K562 (cell line): ENCODE results near the gene TBC1D10A. TPM values are rescaled to one million over a fixed set of nuclear protein-coding genes. Genes with fewer than 3 reads are reported as not detected.

Source experiments
- ARID2 ChIP-seq: fragments of 450-650 bp; IDR thresholded peaks from 2 replicates; pipeline ENCODE4 v1.6.1; 2017; ENCODE audit warnings: antibody characterized with exemption, mild to moderate bottlenecking
- ATF1 ChIP-seq, 2 experiments: fragments of 450-650 bp in 1 of 2; IDR thresholded peaks; 2 replicates each; pipeline ENCODE4 v1.6.1; 2016; ENCODE audit warnings: missing compliant biosample characterization in 1 of 2, missing genetic modification characterization in 1 of 2
- ATF7 ChIP-seq: fragments of 450-650 bp; IDR thresholded peaks from 2 replicates; pipeline ENCODE4 v1.7.1; 2014; ENCODE audit warnings: mild to moderate bottlenecking, moderate library complexity
- BDP1 ChIP-seq: IDR thresholded peaks from 3 replicates; pipeline ENCODE4 v1.6.1; 2011; ENCODE audit not compliant: insufficient read length, insufficient read depth
- CBFB ChIP-seq: sonication (generic); formaldehyde crosslinking; IDR thresholded peaks from 2 replicates; pipeline ENCODE4 v1.4.0; 2020; ENCODE audit warnings: mild to moderate bottlenecking, missing genetic modification reagents
- CBX1 ChIP-seq: sonication (generic); IDR thresholded peaks from 2 replicates; pipeline ENCODE4 v1.6.1; 2016; ENCODE audit warnings: antibody characterized with exemption, low read depth, mild to moderate bottlenecking
- CBX3 ChIP-seq, 2 experiments: IDR thresholded peaks; 1 replicate in 1 of 2; 2 replicates in 1 of 2; pipeline ENCODE4 v1.6.1; 2012; ENCODE audit warnings: inconsistent platforms in 2 of 2, low read length in 2 of 2, borderline replicate concordance in 1 of 2, control low read depth in 1 of 2
- CC2D1A ChIP-seq: fragments of 450-650 bp; IDR thresholded peaks from 2 replicates; pipeline ENCODE4 v1.6.1; 2017; ENCODE audit warnings: mild to moderate bottlenecking
- DPF2 ChIP-seq: fragments of 450-650 bp; IDR thresholded peaks from 2 replicates; pipeline ENCODE4 v1.6.1; 2016
- HDAC2 ChIP-seq: fragments of 450-650 bp; IDR thresholded peaks from 2 replicates; pipeline ENCODE4 v1.6.1; 2016; ENCODE audit warnings: mild to moderate bottlenecking
- NBN ChIP-seq: fragments of 450-650 bp; IDR thresholded peaks from 2 replicates; pipeline ENCODE4 v1.6.1; 2016; ENCODE audit warnings: low read depth, mild to moderate bottlenecking
- NRF1 ChIP-seq, 2 experiments: fragments of 450-650 bp; IDR thresholded peaks in 1 of 2; conservative IDR thresholded peaks in 1 of 2; 2 replicates each; pipeline ENCODE4 v1.6.1; 2014; ENCODE audit warnings: mild to moderate bottlenecking in 2 of 2
- PHF8 ChIP-seq: fragments of 200-600 bp; sonication (generic); IDR thresholded peaks from 2 replicates; pipeline ENCODE4 v1.6.1; 2012; ENCODE audit warnings: mixed run types, mild to moderate bottlenecking, inconsistent platforms, low read length, moderate library complexity, borderline replicate concordance
- POLR2B ChIP-seq: fragments of 450-650 bp; IDR thresholded peaks from 2 replicates; pipeline ENCODE4 v1.6.1; 2018; ENCODE audit warnings: low read depth; ENCODE audit not compliant: partially characterized antibody
- POLR2H ChIP-seq: IDR thresholded peaks from 2 replicates; pipeline ENCODE4 v1.6.1; 2016; ENCODE audit warnings: missing genetic modification characterization, low read depth, mild to moderate bottlenecking, control low read depth, missing compliant biosample characterization, moderate library complexity
- POU5F1 ChIP-seq: fragments of 150-350 bp; IDR thresholded peaks from 2 replicates; pipeline ENCODE4 v1.6.1; 2014; ENCODE audit warnings: borderline replicate concordance, low read length, low read depth, mild to moderate bottlenecking; ENCODE audit not compliant: partially characterized antibody
- RHOXF2B ChIP-seq: fragments of 250-450 bp; sonication (Bioruptor Pico); conservative IDR thresholded peaks from 2 replicates; pipeline ENCODE4 v1.5.1; 2021
- SP1 ChIP-seq: sonication (generic); formaldehyde crosslinking; IDR thresholded peaks from 2 replicates; pipeline ENCODE4 v1.8.1; 2022; ENCODE audit warnings: mild to moderate bottlenecking, missing genetic modification reagents
- SRF ChIP-seq, 2 experiments: fragments of 250-450, 450-650 bp in 1 of 2; sonication (Bioruptor Pico) in 1 of 2; sonication (generic) in 1 of 2; formaldehyde crosslinking; IDR thresholded peaks; 2 replicates each; pipeline versions ENCODE4 v1.5.0 to v1.5.1; 2020 to 2022; ENCODE audit warnings: mild to moderate bottlenecking in 1 of 2, missing genetic modification reagents in 1 of 2
- TBP ChIP-seq: optimal IDR thresholded peaks from 2 replicates; pipeline ENCODE3; 2011; ENCODE audit warnings: low read depth, low read length, improper control_type of control experiment
- TRIM24 ChIP-seq, 2 experiments: fragments of 450-650 bp; IDR thresholded peaks; 2 replicates each; pipeline ENCODE4 v1.6.1; 2016
- ZFPM2 ChIP-seq: fragments of 250-450 bp; sonication (Bioruptor Pico); IDR thresholded peaks from 2 replicates; pipeline ENCODE4 v1.5.1; 2022; ENCODE audit warnings: mild to moderate bottlenecking
- ZFX ChIP-seq: sonication (generic); formaldehyde crosslinking; IDR thresholded peaks from 2 replicates; pipeline ENCODE4 v1.8.0; 2022; ENCODE audit warnings: mild to moderate bottlenecking, missing genetic modification reagents, moderate library complexity
- ZNF778 ChIP-seq: fragments of 450-650 bp; formaldehyde crosslinking; IDR thresholded peaks from 2 replicates; pipeline ENCODE4 v1.4.0; 2020; ENCODE audit warnings: mild to moderate bottlenecking, moderate library complexity
- ZNF785 ChIP-seq: fragments of 250-450 bp; sonication (Bioruptor Pico); IDR thresholded peaks from 2 replicates; pipeline ENCODE4 v1.4.0; 2020; ENCODE audit warnings: mild to moderate bottlenecking
- polyA plus RNA-seq, 8 experiments: library from polyadenylated mRNA; depleted of rRNA in 4 of 8; stranded (reverse) in 5 of 8; unstranded in 3 of 8; fragments of >200 nt; fragmentation: Nextera tagmentation in 2 of 8; fragmentation: Illumina TruSeq in 1 of 8; extraction: Ambion mirVana in 2 of 8; extraction: Trizol in 1 of 8; gene quantifications; 2 replicates each; pipeline versions ENCODE4 v1.2.1 to v1.2.3, GENCODE V29; 2011 to 2014; ENCODE audit warnings: inconsistent platforms in 1 of 8, missing spikeins in 1 of 8
- total RNA-seq, 7 experiments: library from RNA; depleted of rRNA in 6 of 7; stranded (reverse); fragments of >200 nt in 6 of 7; fragmentation: Illumina TruSeq in 2 of 7; extraction: Trizol in 2 of 7; gene quantifications; 2 replicates each; pipeline versions ENCODE4 v1.2.1 to v1.2.3, GENCODE V29; 2011 to 2021; ENCODE audit warnings: low replicate concordance in 1 of 7
- TF ChIP-seq, protein P1 (sequence below), 2 experiments: fragments of 450-650 bp; IDR thresholded peaks; 2 replicates each; pipeline ENCODE4 v1.6.1; 2016
- TF ChIP-seq, protein P2 (sequence below): IDR thresholded peaks from 2 replicates; pipeline ENCODE4 v1.6.1; 2016; ENCODE audit warnings: missing genetic modification characterization, missing compliant biosample characterization

Gene TBC1D10A
- total and polyA plus RNA-seq, 9 of the 15 experiments (the other 6 are each of a cell fraction or from before 2014, with no cell fraction given) = 0.13 to 10.4 (median 4.6) TPM

DNA sequence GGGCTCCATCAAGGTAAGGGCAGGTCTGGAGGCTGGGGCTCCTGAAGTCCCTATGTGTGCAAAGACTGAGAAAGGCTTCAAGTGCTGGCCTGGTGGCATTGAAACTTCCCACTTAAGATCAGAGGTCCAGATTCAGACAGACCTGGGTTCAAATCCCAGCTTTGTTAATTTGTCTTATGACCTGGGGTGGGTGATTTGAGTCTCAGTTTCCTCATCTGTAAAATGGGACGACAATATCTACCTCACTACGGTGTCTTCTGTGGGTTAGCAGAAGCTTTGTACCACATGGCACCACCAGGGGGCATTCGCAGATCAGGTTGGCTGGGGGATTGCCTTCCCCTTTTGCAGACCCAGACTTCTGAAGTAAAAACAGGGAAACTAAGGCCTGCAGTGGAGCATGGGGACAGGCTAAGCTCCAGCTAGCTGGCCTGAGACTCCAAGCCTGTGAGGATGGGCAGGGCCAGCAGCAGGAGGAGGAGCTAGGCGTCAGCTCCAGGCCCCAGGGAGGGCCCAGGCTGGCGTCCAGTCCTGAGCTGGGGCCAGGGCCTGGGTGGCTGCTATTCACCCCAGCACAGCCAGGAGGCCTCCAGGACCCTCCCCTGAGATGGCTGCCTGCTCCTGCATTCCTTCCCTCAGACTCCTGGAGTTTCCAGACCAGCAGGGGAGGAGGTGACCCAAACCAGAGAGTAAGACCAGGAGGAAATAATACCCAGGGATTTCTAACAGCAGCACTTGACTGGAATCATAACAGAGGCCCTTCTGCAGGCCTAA, 38.9 kb downstream of the TBC1D10A start (continued):
- TF ChIP-seq SRF (CRISPR knock-in tag; IDR thresholded peaks at IDR 0.05) = 0 out of 4 replicates have a peak, but pooled peaks of 1 of the 2 experiments have one; percentile 27
- TF ChIP-seq ARID2 = no peak
- TF ChIP-seq, protein P1, sequence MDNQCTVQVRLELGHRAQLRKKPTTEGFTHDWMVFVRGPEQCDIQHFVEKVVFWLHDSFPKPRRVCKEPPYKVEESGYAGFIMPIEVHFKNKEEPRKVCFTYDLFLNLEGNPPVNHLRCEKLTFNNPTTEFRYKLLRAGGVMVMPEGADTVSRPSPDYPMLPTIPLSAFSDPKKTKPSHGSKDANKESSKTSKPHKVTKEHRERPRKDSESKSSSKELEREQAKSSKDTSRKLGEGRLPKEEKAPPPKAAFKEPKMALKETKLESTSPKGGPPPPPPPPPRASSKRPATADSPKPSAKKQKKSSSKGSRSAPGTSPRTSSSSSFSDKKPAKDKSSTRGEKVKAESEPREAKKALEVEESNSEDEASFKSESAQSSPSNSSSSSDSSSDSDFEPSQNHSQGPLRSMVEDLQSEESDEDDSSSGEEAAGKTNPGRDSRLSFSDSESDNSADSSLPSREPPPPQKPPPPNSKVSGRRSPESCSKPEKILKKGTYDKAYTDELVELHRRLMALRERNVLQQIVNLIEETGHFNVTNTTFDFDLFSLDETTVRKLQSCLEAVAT (IDR thresholded peaks at IDR 0.05) = no peak
- TF ChIP-seq POLR2B = no peak
- peak; percentile 46 for TF ChIP-seq ZFX
- no peak for TF ChIP-seq POU5F1
- peak; percentile 56; the same call in 1 of the 2 replicates for TF ChIP-seq CC2D1A
- peak in 1 of 2 experiments; percentile 59; a peak in 3 of 4 replicates for TF ChIP-seq NRF1 (conservative IDR thresholded peaks at IDR 0.05 in 1 of 2, IDR thresholded peaks at IDR 0.05 in 1 of 2)
- TF ChIP-seq NBN = 0 out of 2 replicates have a peak, but pooled peaks have one; percentile 53
- no peak for TF ChIP-seq BDP1
- peak in 1 of 2 experiments; percentile 33; a peak in 1 of 3 replicates for TF ChIP-seq CBX3 (IDR thresholded peaks at IDR 0.05; ENCODE audit: borderline replicate concordance in 1 of 2, low read length in 2 of 2)
- no peak for TF ChIP-seq ZFPM2
- no peak for TF ChIP-seq ZNF785
- TF ChIP-seq DPF2 = 0 out of 2 replicates have a peak, but pooled peaks have one; percentile 24
- TF ChIP-seq RHOXF2B = no peak
- no peak for TF ChIP-seq PHF8
- TF ChIP-seq, protein P2, sequence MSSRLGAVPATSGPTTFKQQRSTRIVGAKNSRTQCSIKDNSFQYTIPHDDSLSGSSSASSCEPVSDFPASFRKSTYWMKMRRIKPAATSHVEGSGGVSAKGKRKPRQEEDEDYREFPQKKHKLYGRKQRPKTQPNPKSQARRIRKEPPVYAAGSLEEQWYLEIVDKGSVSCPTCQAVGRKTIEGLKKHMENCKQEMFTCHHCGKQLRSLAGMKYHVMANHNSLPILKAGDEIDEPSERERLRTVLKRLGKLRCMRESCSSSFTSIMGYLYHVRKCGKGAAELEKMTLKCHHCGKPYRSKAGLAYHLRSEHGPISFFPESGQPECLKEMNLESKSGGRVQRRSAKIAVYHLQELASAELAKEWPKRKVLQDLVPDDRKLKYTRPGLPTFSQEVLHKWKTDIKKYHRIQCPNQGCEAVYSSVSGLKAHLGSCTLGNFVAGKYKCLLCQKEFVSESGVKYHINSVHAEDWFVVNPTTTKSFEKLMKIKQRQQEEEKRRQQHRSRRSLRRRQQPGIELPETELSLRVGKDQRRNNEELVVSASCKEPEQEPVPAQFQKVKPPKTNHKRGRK = no peak
- peak; percentile 61; the same call in 1 of the 2 replicates for TF ChIP-seq SP1
- peak; percentile 38; the same call in 1 of the 2 replicates for TF ChIP-seq ATF7
- no peak for TF ChIP-seq TRIM24 (IDR thresholded peaks at IDR 0.05)
- TF ChIP-seq CBFB (CRISPR knock-in tag) = no peak
- no peak for TF ChIP-seq POLR2H (tag)
- no peak for TF ChIP-seq TBP
- TF ChIP-seq ZNF778 (CRISPR knock-in tag) = no peak
- no peak for TF ChIP-seq ATF1 (CRISPR knock-in tag; IDR thresholded peaks at IDR 0.05)
- TF ChIP-seq ATF1 (tag; IDR thresholded peaks at IDR 0.05) = peak; percentile 46
- TF ChIP-seq CBX1 = peak; percentile 96; the same call in 1 of the 2 replicates
- peak; percentile 94 for TF ChIP-seq HDAC2
